ENCODE data around the gene PSMA2. TPM values are rescaled to one million over a fixed set of nuclear protein-coding genes. Genes with fewer than 3 reads are reported as not detected.

Gene PSMA2
- total RNA-seq, 1 donor from 2014 or later: 88.1 TPM

- H3K4me1 Mint-ChIP-seq: peaks cover 35% of the 10 kb centered on the region
- no peak overlapping the region for H3K27ac Mint-ChIP-seq
- CTCF ChIA-PET: no interaction called here
- no peak for ATAC-seq (ENCODE audit: low read depth)
- POLR2A ChIA-PET: no interaction called here
- no peaks in the 10 kb centered on the region for H3K36me3 Mint-ChIP-seq (ENCODE audit: low read depth)
- DNase-seq: no peak
- H3K4me3 Mint-ChIP-seq: no peak overlapping the region
- H3K27me3 Mint-ChIP-seq: no peaks in the 10 kb centered on the region
- no peak for TF ChIP-seq CTCF (IDR thresholded peaks at IDR 0.05)
- intact Hi-C loops (cut with micrococcal nuclease): no loop called here
- no peaks in the 10 kb centered on the region for H3K9me3 Mint-ChIP-seq
Measured at GRCh38 chr7:42880392-42880791, 51.6 kb downstream of the PSMA2 start.

- Mint-ChIP-seq H3K4me1 (peaks cover 15% of the 10 kb centered on the region), H3K9me3 (no peaks in the 10 kb centered on the region), H3K27ac (no peak overlapping the region), H3K36me3 (ENCODE audit: low read depth) (no peaks in the 10 kb centered on the region), H3K27me3 (no peaks in the 10 kb centered on the region), H3K4me3 (no peak overlapping the region)
- DNase-seq (no peak), ATAC-seq (ENCODE audit: low read depth) (no peak)
- ChIA-PET POLR2A (interaction anchor here (1.1 kb wide), 1 partner anchor 54 kb away, joined by 3 read pairs; the partner anchor contains the start of genes MRPL32 and PSMA2), CTCF (interaction anchor here (1.1 to 1.2 kb wide), 2 partner anchors 9 to 11 kb away, joined by 3 read pairs; no protein-coding TSS in a partner anchor)
- no peak for TF ChIP-seq CTCF (IDR thresholded peaks at IDR 0.05)
- intact Hi-C loops (cut with micrococcal nuclease): no loop called here
Measured at GRCh38 chr7:42878303-42878702, 53.7 kb downstream of the PSMA2 start.

GRCh38 chr7:42877862-42878261 lies 54.1 kb downstream of the PSMA2 start:
- ATAC-seq (ENCODE audit: low read depth) (no peak), DNase-seq (no peak)
- TF ChIP-seq CTCF (IDR thresholded peaks at IDR 0.05): no peak
- H3K27me3 Mint-ChIP-seq: no peaks in the 10 kb centered on the region
- peaks cover 11% of the 10 kb centered on the region for H3K4me1 Mint-ChIP-seq
- CTCF ChIA-PET: interaction anchor here (1.1 to 1.2 kb wide), 2 partner anchors 9 to 10 kb away, joined by 3 read pairs; no protein-coding TSS in a partner anchor
- no peak overlapping the region for H3K27ac Mint-ChIP-seq
- intact Hi-C loops (cut with micrococcal nuclease): loop anchor here (2.0 kb wide), 1 partner anchor 901 kb away; no protein-coding TSS in a partner anchor
- no peak overlapping the region for H3K4me3 Mint-ChIP-seq
- no peaks in the 10 kb centered on the region for H3K9me3 Mint-ChIP-seq
- H3K36me3 Mint-ChIP-seq (ENCODE audit: low read depth): no peaks in the 10 kb centered on the region
- POLR2A ChIA-PET: interaction anchor here (1.1 kb wide), 1 partner anchor 54 kb away, joined by 3 read pairs; the partner anchor contains the start of genes MRPL32 and PSMA2

- ATAC-seq (ENCODE audit: low read depth) (peak; percentile 87), DNase-seq (no peak)
- intact Hi-C loops (cut with micrococcal nuclease): loop anchor here (1.0 to 2.0 kb wide), 2 partner anchors 900 to 933 kb away; no protein-coding TSS in a partner anchor
- Mint-ChIP-seq H3K4me1 (peaks cover 5% of the 10 kb centered on the region), H3K9me3 (no peaks in the 10 kb centered on the region), H3K27ac (no peak overlapping the region), H3K27me3 (no peaks in the 10 kb centered on the region), H3K36me3 (ENCODE audit: low read depth) (no peaks in the 10 kb centered on the region), H3K4me3 (no peak overlapping the region)
- POLR2A ChIA-PET: interaction anchor here (0.7 kb wide), 1 partner anchor 55 kb away, joined by 3 read pairs; the partner anchor contains the start of genes MRPL32 and PSMA2
- TF ChIP-seq CTCF (IDR thresholded peaks at IDR 0.05): peak; percentile 54
- CTCF ChIA-PET: interaction anchor here (0.8 to 1.6 kb wide), 6 partner anchors 12 to 936 kb away, joined by 3 to 7 read pairs (median 4); no protein-coding TSS in a partner anchor
Measured at GRCh38 chr7:42876182-42877068, 55.5 kb downstream of the PSMA2 start.
